ENCODE measurements around the gene HOXD8.

HOXD8 gene

DNA sequence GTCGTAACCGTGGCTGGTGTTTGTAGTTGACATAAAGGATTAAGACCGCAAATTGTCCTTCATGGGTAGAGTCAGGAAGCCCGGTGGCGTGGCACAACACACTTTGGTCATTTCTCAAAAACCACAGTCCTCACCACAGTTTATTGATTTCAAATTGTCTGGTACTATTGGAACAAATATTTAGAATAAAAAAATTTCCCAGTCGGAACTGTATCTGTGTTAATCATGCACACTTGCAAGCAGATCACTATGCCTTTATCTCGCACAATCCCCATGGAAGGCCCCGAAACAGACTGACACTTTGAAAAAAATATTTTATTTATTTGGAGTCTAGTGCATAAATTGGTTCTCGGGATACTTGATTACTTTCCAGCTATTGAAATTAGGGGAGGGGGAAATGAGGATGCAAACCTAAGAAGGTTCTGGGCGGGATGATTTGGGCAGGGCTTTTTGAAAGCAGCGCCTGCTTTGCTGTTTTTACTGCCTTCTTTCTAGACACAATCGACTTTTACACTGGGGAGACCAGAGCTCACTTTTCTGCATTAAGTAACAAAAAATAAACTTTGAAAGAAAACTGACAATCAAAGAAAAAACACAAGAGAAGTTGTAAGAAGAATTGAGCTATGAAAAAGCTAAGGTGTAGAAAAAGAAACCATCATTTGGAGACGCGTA lies 43.5 kb downstream of the HOXD8 start:
- no peak for DNase-seq (ENCODE audit: low read depth)
- no peak overlapping the region for H3K4me3 ChIP-seq (replicated peaks; ENCODE audit: low read depth, low read length)
- TF ChIP-seq, protein P1, sequence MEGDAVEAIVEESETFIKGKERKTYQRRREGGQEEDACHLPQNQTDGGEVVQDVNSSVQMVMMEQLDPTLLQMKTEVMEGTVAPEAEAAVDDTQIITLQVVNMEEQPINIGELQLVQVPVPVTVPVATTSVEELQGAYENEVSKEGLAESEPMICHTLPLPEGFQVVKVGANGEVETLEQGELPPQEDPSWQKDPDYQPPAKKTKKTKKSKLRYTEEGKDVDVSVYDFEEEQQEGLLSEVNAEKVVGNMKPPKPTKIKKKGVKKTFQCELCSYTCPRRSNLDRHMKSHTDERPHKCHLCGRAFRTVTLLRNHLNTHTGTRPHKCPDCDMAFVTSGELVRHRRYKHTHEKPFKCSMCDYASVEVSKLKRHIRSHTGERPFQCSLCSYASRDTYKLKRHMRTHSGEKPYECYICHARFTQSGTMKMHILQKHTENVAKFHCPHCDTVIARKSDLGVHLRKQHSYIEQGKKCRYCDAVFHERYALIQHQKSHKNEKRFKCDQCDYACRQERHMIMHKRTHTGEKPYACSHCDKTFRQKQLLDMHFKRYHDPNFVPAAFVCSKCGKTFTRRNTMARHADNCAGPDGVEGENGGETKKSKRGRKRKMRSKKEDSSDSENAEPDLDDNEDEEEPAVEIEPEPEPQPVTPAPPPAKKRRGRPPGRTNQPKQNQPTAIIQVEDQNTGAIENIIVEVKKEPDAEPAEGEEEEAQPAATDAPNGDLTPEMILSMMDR (IDR thresholded peaks at IDR 0.05; ENCODE audit: low read length, missing control alignments): no peak

DNA sequence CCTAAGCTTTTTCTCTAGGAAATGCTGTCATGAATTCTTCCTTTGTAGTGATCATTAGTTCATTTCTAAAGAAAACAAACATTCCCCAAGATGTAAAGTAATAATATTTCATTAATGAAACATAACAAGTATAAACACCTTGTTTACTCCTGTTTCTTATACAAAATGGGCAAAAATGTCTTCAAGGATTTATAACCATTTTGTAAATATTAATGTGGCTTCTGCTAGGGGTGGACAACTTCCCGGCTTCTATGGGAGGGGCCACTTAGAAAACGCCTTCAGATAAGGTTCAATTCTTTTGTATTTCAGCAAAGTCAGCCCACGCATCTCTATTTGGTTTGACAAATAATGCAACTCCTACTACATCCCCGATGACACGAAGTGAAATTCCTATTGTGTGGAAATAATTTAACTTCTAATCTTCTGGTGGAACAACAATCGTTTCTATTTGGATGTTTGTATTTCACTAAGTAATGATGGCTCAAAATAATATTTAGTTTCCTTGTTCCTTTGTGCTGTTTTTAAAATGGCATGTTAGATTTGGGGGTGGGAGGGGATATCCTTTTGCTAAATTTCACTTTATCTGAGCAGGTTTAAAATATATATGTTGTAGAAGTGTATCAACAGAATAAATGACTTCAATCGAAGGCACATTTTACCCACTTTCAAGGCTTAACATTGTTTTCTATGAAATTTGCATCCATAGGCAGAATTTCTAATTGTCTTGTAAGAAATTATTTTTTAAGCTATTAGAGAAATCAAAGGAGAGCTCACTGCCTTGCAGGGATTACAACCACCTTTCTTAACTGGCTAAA lies 44.3 kb downstream of the HOXD8 start:
- DNase-seq (ENCODE audit: low read depth): no peak
- TF ChIP-seq, protein P1 (IDR thresholded peaks at IDR 0.05; ENCODE audit: low read length, missing control alignments): no peak
- no peak overlapping the region for H3K4me3 ChIP-seq (replicated peaks; ENCODE audit: low read depth, low read length)

DNA sequence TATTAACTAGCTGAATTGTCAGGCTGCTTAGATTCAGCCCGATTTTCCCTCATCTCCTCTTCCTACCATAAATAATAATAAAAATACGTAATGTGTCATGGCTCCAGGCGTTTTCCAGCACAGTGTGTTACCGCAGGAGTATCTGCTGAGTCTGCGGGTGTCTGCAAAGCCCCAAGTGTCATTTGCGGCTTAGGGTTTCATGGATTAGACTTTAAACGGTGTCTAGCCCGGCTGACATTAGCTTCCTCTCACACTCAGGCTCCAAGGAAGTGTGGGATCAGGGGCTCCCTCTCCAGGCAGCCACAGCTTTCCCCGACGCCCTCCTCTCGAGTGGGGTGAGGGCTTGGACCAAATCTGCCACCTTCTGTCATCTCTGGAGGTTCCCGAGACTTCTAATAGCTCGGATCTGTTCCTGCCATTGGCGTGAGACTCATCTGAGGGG lies 44.9 kb downstream of the HOXD8 start:
- no peak for DNase-seq (ENCODE audit: low read depth)
- TF ChIP-seq, protein P1 (IDR thresholded peaks at IDR 0.05; ENCODE audit: low read length, missing control alignments): no peak
- no peak overlapping the region for H3K4me3 ChIP-seq (replicated peaks; ENCODE audit: low read depth, low read length)

DNA sequence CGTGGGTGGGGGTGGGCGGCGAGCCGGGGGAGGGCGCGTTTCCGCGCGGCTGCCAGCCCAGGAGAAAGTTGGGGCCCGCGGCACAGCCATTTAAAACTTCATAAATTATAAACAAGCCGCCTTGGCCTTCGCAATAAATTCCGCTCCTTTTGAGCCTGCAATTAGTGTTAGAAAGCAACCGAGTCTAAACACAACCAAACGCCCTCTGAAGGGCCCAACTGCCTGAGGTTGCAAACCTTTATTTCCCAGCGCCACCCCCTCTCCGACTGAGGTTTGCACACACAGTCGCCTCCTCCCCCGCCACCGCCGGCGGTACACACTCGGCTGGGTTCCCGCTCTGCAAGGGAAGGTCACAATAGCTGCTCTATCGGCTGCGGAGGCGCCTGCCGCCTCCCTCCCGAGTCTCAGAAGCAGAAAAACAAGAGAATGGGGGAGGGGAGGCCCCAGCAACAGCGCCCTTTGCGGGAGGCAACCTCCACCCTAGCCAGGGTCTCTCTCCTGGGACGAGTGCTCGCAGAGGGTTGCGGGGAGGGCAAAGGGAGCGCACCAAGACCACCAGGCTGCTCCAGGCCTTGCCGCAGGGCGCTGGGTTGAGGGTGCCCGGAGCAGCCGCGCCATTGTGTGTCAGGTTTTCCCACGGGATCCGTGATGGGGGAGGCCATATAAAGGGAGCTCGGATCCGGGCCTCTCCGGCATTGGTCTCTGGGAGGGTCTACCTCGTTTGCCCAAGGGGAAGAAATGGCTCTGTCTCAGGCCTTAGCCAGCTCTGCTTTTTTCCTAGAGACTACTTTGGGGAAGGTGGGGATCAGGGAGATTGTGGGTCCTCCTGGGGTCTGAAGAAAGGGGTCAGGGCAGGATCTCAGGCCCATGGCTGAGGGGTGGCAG lies 45.6 kb downstream of the HOXD8 start:
- DNase-seq (ENCODE audit: low read depth): no peak
- no peak overlapping the region for H3K4me3 ChIP-seq (replicated peaks; ENCODE audit: low read depth, low read length)
- TF ChIP-seq, protein P1 (IDR thresholded peaks at IDR 0.05; ENCODE audit: low read length, missing control alignments): no peak

DNA sequence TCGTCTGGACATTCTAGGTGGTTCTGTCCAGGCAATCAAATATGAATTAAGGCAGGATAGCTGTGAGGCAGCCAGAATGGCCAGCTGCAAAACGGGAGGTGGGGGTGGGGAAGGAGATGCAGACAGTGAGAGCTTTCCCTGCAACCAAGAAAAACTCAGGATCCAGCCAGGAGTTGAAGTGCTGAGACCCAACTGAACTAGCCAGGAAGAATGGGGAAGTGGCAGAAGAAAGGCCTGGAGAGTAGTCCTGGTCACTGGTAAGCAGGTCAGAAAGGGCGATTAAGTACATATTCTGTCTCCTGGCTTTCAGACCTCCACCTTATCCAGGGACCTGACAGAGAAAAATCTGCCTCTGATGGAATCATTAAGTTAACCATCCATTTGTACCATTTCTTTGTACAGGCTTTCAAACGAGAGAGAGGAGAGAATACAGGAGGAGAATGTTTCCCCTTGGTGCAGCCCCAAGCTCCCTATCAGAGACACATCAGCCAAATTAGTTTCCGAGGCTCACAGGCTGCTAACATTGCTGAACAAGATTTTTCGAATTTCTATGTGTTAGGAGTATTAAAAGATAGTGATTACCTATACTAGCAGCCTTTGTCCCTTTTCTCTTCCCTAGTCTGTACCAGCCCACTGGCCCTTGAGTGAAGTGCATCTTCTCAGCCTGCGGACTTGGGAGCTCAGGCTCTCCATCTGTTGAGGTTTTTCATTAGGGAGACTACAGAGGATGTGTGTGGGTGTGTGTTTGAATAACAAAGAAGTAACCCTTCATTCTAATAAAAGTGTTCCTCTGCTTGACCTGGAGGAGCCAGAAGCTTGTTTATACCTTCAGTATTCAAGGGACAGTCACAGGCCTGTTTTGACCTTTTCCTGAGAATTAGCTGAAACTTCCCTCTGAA lies 46.5 kb downstream of the HOXD8 start:
- DNase-seq (ENCODE audit: low read depth): no peak
- TF ChIP-seq, protein P1 (IDR thresholded peaks at IDR 0.05; ENCODE audit: low read length, missing control alignments): no peak
- no peak overlapping the region for H3K4me3 ChIP-seq (replicated peaks; ENCODE audit: low read depth, low read length)

DNA sequence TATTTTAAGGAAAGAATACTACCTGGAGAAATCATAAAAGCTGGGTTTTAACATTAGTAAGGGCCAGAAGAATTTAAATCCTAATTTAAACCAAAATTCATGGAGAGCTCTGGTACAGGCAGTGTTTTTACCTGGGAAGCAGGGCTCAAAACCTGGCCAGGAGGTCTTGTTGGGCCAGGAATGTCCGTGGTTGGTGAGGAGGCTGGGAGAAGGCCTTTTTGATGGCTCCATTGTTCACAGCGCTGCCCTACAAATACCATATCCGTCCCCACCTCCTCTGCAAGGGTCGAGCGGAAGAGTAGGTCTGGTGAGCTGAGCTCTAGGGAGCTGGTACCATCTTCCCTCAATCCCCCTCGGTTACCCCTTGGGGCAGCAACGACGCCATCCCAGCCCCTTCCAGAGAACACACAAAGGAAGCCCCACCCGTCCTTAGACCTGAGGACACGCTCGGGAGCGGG lies 48.1 kb downstream of the HOXD8 start:
- DNase-seq (ENCODE audit: low read depth): no peak
- no peak overlapping the region for H3K4me3 ChIP-seq (replicated peaks; ENCODE audit: low read depth, low read length)
- TF ChIP-seq, protein P1 (IDR thresholded peaks at IDR 0.05; ENCODE audit: low read length, missing control alignments): no peak
